ENCODE data around the gene MGARP.
"Not testable (repeated sequence)": the region's sequence is repeated elsewhere in the genome, so short reads cannot be mapped to it uniquely, and the experiment has no call there.

MGARP gene

GRCh38 chr4:139295206-139295941 is 15.3 kb upstream of the MGARP start:
- peak; percentile 49 for DNase-seq

DNA sequence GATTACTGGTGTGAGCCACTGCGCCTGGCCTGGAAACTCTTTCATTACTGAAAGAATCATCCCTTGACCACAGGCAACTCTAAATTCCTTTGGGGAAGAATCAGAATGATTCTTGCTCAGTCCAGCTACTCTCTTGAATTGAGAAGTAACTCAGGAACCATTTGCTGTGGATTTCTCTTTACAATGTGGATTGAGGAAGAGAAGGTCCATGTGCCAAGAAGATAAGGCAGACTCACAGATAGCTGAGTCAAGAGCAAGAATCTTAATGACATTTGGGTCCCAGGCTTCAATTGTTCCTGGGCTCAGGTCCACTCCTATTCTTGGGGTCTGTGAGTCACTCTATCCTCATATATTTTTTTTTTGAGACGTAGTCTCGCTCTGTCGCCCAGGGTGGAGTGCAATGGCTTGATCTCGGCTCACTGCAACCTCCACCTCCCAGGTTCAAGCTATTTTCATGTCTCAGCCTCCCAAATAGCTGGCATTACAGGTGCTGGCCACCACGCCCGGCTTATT is 6.2 kb upstream of the MGARP start:
- DNase-seq, result no peak

- DNase-seq, result no peak
Measured at GRCh38 chr4:139282721-139283075, 2.7 kb upstream of the MGARP start.

DNA sequence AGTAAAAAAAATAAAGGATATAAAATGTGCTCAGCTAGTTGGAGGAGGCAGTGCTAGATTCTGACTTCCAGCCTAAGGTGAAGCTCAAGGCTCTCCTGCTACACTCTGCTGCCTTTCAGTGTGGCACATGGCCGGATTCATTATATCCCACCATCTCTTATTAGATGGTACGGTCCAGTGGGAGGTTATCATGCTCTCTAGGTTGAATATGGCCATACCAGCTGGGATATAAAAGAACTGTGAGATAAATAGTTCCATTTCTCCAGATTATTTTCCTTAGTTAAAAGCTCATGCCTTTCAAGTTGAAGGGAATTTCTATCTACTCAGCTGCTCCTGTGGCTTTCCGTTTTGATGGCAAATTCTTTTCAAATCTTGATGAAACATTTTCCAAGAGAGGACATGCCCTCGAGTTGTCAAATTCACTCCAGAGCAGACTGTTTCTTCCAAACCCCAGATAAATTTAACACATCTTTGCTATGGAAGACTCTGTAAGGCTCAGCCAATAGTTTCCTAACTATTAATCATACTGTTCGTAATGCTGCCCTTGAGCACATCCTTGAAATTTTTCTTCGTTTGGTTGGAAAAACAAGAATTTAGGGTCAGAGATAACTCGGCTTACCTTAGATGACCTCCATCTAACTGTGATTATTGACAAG is 2.2 kb upstream of the MGARP start:
- no peak for DNase-seq

GRCh38 chr4:139278912-139279759 is 889 bp downstream of the MGARP start:
- no peak for DNase-seq

DNA sequence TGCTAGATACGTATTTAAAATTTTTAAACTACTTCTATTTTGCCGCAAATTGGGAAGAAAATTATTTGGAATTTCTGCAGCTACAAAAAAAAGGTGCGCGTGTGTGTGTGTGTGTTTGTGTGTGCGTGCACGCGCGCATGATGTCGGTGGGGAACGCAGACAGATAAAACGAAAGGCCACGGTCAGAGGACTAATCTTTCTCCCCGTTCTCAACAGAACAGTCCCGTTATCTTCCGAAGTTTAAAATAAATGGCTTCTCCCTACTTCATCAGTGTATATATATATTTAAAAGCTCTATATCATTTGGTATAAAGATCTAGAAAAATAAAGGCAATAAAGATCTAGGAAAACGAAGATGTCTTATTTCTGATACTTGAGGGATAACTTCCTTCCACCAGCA is 1.5 kb downstream of the MGARP start:
- no peak for DNase-seq

- DNase-seq, result no peak
Measured at GRCh38 chr4:139275281-139275735, 4.7 kb downstream of the MGARP start.

- DNase-seq, result no peak
Measured at GRCh38 chr4:139274790-139275189, 5.2 kb downstream of the MGARP start.

GRCh38 chr4:139273835-139274234 is 6.2 kb downstream of the MGARP start:
- DNase-seq, result no peak

- no peak for DNase-seq
Measured at GRCh38 chr4:139267301-139267700, 12.7 kb downstream of the MGARP start.

DNA sequence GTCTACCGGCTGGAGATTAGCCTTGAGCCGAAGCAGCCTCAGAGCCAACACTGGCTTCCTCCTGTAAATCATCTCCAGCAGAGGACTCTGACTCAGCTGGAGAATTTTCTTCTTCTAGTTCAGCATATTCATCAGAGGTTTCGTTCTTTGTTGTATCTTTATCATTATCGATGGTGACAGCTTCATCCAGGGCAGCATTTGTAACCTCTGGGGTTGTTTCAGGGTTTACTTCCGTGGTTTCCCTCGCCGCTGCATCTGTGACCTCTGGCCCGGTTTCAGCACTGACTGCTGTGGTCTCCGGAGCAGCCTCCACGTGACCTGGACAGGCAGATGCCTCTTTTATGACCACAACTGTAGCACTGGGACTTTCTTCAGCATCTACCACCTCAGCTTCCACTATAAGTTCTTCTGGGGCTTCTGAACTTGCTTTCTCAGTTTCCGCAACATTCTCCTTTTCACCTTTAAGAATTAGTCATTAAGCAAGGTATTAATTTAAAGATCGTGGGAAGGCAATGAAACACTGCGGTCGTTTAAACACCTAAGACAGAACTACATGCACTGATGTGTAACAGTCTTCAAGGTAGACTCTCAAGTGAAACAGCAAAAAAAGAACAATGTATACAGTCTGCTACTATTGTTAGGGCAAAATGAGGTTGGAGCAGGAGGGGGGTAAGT is 13.3 kb downstream of the MGARP start:
- no peak for DNase-seq

- DNase-seq, result no peak
Measured at GRCh38 chr4:139266208-139266582, 13.8 kb downstream of the MGARP start.

DNA sequence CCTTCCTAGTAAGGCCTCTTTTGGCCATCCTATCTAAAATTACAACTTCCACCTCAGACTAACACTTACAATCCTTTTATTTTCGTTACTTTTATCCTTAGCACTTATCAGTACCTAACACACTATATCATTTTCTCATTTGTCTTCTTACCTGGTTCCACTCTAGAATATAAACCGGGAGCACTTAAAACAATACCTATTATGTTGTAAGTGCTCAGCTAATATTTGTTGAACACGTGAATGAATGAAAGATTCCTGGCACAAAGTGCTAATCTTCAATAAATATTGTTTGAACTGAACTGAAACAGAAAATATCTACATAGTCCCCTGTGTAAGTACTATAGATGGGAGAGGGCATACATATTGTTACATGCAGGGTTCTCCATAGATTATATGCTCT is 14.4 kb downstream of the MGARP start:
- no peak for DNase-seq

- DNase-seq, result no peak
Measured at GRCh38 chr4:139256349-139256748, 23.7 kb downstream of the MGARP start.

DNA sequence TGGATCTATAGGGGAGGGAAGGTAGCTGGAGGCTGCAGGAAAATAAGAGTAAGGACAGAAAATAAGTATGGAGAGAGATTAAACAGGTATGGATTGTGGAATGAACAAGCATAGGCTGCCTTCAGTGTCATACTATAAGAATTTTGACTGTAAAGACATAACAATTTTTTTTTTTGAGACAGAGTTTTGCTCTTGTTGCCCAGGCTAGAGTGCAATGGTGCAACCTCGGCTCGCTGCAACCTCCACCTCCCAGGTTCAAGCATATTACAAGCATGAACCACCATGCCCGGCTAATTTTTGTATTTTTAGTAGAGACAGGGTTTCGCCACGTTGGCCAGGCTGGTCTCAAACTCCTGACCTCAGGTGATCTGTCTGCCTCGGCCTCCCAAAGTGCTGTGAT is 24.4 kb downstream of the MGARP start:
- DNase-seq, result not testable (repeated sequence)

DNA sequence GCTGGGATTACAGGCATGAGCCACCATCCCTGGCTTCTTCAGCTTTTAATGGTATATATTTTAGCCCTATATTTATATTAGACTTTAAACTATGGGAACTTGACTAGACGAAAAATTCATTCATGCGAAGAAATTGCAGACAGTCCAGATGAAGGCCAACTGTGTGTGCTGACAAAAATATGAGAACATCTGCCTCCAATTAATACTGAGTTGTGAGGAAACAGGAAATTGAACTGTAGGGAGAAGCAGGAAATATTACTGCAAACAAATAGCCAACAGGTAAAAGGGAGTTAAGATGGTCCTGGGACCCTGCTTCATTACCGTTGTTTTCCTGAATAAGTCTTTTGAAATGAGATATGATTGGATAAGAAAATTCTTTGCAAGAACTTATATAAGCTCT is 26.3 kb downstream of the MGARP start:
- DNase-seq, result no peak

DNA sequence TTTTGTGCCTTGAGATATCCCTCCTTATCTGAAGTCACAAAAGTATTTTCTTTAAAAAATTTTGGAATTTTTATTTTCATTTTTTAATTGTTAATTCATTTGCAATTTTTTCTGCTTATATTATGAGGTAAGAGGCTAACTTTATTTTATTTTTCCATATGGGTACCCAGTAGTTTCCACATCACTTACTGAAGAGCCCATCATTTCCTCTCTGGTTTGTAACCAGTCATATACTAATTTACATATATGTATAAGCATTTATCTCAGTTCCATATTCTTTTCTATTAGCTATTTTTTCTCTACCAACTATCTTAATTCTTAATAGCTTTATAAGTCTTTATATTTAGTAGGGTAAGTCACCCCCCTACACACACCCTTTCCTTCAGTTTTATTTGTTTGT is 27.0 kb downstream of the MGARP start:
- no peak for DNase-seq

DNA sequence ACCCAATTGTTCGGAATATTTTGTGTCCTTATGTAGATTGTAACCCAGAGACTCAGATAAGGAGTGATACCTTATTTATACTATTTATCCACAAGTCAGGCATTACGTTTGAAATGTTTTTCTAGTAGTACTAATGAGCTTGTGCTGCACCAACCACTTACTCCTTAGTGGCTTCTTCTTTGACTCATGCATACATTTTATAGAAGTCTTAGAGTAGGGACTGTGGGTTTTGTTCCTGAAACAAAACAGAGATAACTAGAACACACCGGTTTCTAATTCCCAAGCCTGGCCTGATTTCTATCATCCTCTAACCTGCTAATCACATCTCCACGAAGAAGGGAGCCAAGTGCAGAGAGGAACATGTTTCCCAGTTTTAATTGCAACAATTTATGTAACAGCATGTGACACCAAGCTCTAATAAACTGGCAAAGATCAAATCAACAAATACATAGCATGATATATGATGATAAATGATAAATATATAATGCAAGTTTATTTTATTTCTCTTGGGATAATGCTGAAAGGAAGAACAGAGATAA is 32.3 kb downstream of the MGARP start:
- no peak for DNase-seq

DNA sequence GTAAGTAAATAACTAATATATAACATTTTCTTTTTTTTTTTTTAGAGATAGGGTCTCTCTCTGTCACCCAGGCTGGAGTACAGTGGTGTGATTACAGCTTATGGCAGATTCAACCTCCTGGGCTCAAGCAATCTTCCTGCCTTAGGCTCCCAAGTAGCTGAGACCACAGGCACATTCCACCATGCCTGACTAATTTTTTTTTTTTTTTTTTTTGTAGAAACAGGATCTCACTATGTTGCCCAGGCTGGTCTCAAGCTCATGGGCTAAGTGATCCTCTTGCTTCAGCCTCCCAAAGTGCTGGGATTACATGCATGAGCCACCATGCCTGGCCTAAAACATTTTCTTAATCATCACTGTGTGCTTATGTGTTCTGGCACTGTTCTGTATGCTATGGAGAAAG is 32.8 kb downstream of the MGARP start:
- no peak for DNase-seq

DNA sequence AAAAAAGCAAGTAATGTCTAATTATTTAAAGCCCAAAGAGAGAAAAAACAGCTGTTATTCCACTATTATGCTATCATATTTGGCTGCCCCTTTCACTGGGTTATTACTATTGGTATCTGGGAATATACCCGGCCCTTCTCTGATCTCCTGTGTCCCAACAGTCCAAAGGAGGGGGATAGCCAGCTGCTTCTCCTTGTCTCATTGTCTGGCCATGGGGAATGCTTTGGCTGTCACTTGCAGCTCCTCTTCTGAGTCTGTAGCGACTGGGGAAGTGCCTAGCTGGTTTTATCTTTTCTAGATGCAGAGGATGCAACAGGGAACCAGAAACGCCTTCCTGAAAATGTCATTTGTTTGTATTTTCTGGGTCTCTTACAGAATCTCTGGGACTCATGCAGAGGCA is 33.9 kb downstream of the MGARP start:
- no peak for DNase-seq

GRCh38 chr4:139245590-139245989 is 34.4 kb downstream of the MGARP start:
- DNase-seq, result no peak

DNA sequence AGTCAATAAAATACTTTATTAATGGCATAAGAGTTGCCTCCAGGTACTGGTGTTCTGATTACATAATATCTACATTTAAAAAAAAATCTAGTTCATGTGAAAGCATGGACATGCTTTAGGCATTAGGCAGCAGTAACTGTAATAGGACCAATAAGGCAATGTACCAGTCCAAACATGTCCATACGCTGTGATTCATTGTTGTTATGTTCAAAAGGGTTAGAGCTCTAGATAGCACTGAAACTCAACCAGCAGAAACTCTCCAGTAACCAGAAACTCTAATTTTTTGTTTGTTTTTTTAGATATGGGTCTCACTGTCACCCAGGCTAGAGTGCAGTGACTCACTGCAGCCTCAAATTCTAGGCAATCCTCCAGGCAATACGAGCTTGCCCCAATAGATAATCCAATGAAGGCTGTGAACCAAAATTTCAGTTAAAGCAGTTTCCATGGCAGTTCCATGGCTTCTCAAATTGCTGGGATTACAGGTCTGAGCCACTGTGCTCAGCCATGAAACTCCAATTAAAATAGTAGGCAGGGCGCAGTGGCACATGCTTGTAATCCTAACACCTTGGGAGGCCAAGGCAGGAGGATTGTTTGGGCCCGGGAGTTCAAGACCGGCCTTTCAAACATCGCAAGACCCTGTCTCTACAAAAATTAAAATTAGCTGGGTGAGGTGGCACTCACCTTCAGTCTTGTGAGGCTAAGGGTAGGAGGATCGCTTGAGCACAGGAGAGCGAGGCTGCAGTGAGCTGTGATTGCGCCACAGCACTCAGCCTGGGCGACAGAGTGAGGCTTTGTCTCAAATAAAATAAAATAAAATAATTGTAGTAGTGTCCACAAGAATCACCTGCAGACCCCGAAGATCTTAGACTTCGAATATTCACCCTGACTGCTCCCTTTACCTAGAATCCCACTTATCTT is 36.3 kb downstream of the MGARP start:
- DNase-seq, result no peak
